Ascending aorta (tissue), 2 donors: Measurements from ENCODE around the gene ZCCHC10. TPM values are rescaled to one million over a fixed set of nuclear protein-coding genes. Genes with fewer than 3 reads are reported as not detected.

Experiments
- DNase-seq, 2 donors: peaks; one replicate each; pipeline ENCODE4 v3.0.0-alpha.2; 2019; ENCODE audit warnings: low spot score in 2 of 2
- H3K27ac ChIP-seq, 2 donors: fragments of 200-600 bp; sonication (generic); one replicate each; pipeline ENCODE4 v1.5.1; 2016 to 2017; ENCODE audit warnings: mild to moderate bottlenecking in 1 of 2
- H3K27me3 ChIP-seq: fragments of 200-600 bp; sonication (generic); one replicate; pipeline ENCODE4 v1.5.1; 2017
- H3K36me3 ChIP-seq, 2 donors: fragments of 200-600 bp; sonication (generic); one replicate each; pipeline ENCODE4 v1.5.1; 2016
- H3K4me1 ChIP-seq, 2 donors: fragments of 200-600 bp; sonication (generic); one replicate each; pipeline ENCODE4 v1.5.1; 2016 to 2017; ENCODE audit warnings: mild to moderate bottlenecking in 1 of 2
- H3K4me3 ChIP-seq, 2 donors: fragments of 200-600 bp; sonication (generic); one replicate each; pipeline ENCODE4 v1.5.1; 2016 to 2017; ENCODE audit warnings: mild to moderate bottlenecking in 1 of 2
- H3K9me3 ChIP-seq, 2 donors: fragments of 200-600 bp; sonication (generic); one replicate each; pipeline ENCODE4 v1.5.1; 2016
- CTCF ChIP-seq, 3 experiments: fragments of 200-600 bp in 2 of 3; fragments of 450-650 bp in 1 of 3; sonication (generic) in 2 of 3; IDR thresholded peaks; one replicate each; pipeline ENCODE4 v1.5.1; 2016 to 2019; ENCODE audit warnings: antibody characterized with exemption in 3 of 3, mild to moderate bottlenecking in 1 of 3, moderate library complexity in 1 of 3
- intact Hi-C: fragments of 100-400 bp; cut with DNase I; formaldehyde crosslinking; loops from one replicate; pipeline ENCODE4 v1.15.1; 2023
- total RNA-seq: library from RNA; depleted of rRNA; stranded (reverse); fragments of >200 nt; gene quantifications from one replicate; pipeline ENCODE4 v1.1.0, GENCODE V29; 2016

ZCCHC10 gene
- total RNA-seq, 1 donor from 2014 or later, result 1.9 TPM

GRCh38 chr5:133053448-133053847 is 27.1 kb upstream of the ZCCHC10 start:
- no peaks in the 10 kb centered on the region for H3K9me3 ChIP-seq
- TF ChIP-seq CTCF (IDR thresholded peaks at IDR 0.05), result no peak
- H3K4me1 ChIP-seq, result peaks cover 0 to 37% of the 10 kb centered on the region in 2 donors
- H3K27ac ChIP-seq, result no peak overlapping the region
- peak overlapping the region; percentile 92 to 95 for H3K4me3 ChIP-seq
- no peak for DNase-seq
- no peaks in the 10 kb centered on the region for H3K36me3 ChIP-seq
- H3K27me3 ChIP-seq, result no peaks in the 10 kb centered on the region
- intact Hi-C loops, result no loop called here

GRCh38 chr5:133052317-133053175 is 26.2 kb upstream of the ZCCHC10 start:
- Histone ChIP-seq H3K9me3 (no peaks in the 10 kb centered on the region), H3K4me1 (peaks cover 0 to 38% of the 10 kb centered on the region in 2 donors)
- intact Hi-C loops, result no loop called here

GRCh38 chr5:133051542-133052316 is 25.4 kb upstream of the ZCCHC10 start, which contains the start of gene HSPA4:
HSPA4 (plus strand) TSS chr5:133052013; CDS start chr5:133052251, 238 bp downstream.
- Histone ChIP-seq H3K9me3 (no peaks in the 10 kb centered on the region), H3K27me3 (no peaks in the 10 kb centered on the region), H3K4me3 (peak within 1 kb of the TSS; percentile 92 to 95), H3K4me1 (peaks cover 0 to 46% of the 10 kb centered on the region in 2 donors), H3K27ac (peak within 1 kb of the TSS; percentile 96 to 98), H3K36me3 (no peaks in the 10 kb centered on the region)
- no peak for TF ChIP-seq CTCF (IDR thresholded peaks at IDR 0.05)
- DNase-seq, result peak; percentile 88 to 99
- intact Hi-C loops, result loop anchor here (1.0 to 2.0 kb wide), 4 partner anchors 25 to 639 kb away; partner anchors contain the start of genes AFF4, GDF9, UQCRQ and ZCCHC10

More at GRCh38 chr5:133052317-133053175, 26.2 kb upstream of the ZCCHC10 start:
- H3K27ac ChIP-seq, result peak overlapping the region; percentile 96 to 98
- no peaks in the 10 kb centered on the region for H3K27me3 ChIP-seq
- peak in 1 of 2 donors; percentile 77 for DNase-seq
- H3K36me3 ChIP-seq, result no peaks in the 10 kb centered on the region
- no peak for TF ChIP-seq CTCF (IDR thresholded peaks at IDR 0.05)
- peak overlapping the region; percentile 92 to 95 for H3K4me3 ChIP-seq

GRCh38 chr5:133051061-133051541 is 24.8 kb upstream of the ZCCHC10 start:
- Histone ChIP-seq H3K4me3 (peak overlapping the region; percentile 92 to 95), H3K4me1 (peaks cover 0 to 50% of the 10 kb centered on the region in 2 donors), H3K27ac (peak overlapping the region; percentile 96 to 98), H3K27me3 (no peaks in the 10 kb centered on the region), H3K36me3 (no peaks in the 10 kb centered on the region), H3K9me3 (no peaks in the 10 kb centered on the region)
- no peak for TF ChIP-seq CTCF (IDR thresholded peaks at IDR 0.05)
- no peak for DNase-seq
- intact Hi-C loops, result loop anchor here (1.0 to 2.0 kb wide), 4 partner anchors 25 to 638 kb away; partner anchors contain the start of genes AFF4, GDF9, UQCRQ and ZCCHC10

- peak overlapping the region in 1 of 2 donors; percentile 95 for H3K4me3 ChIP-seq
- peaks cover 0 to 54% of the 10 kb centered on the region in 2 donors for H3K4me1 ChIP-seq
- intact Hi-C loops, result loop anchor here (2.0 kb wide), 1 partner anchor 638 kb away; no protein-coding TSS in a partner anchor
Measured at GRCh38 chr5:133050521-133050920, 24.2 kb upstream of the ZCCHC10 start.

More at GRCh38 chr5:133050521-133050920, 24.2 kb upstream of the ZCCHC10 start:
- DNase-seq, result no peak
- Histone ChIP-seq H3K9me3 (no peaks in the 10 kb centered on the region), H3K27ac (peak overlapping the region; percentile 96 to 98), H3K27me3 (no peaks in the 10 kb centered on the region), H3K36me3 (no peaks in the 10 kb centered on the region)
- no peak for TF ChIP-seq CTCF (IDR thresholded peaks at IDR 0.05)
